ENCODE results near the gene JMY. TPM values are rescaled to one million over a fixed set of nuclear protein-coding genes. Genes with fewer than 3 reads are reported as not detected.

JMY gene
- total RNA-seq, 1 donor from 2014 or later: 6.9 TPM

GRCh38 chr5:79329453-79329852 is 93.5 kb downstream of the JMY start:
- Mint-ChIP-seq H3K27ac (no peak overlapping the region), H3K9me3 (no peaks in the 10 kb centered on the region), H3K4me3 (no peak overlapping the region), H3K4me1 (no peaks in the 10 kb centered on the region), H3K27me3 (no peaks in the 10 kb centered on the region), H3K36me3 (ENCODE audit: low read depth) (no peaks in the 10 kb centered on the region)
- CTCF ChIA-PET: no interaction called here
- no peak for DNase-seq
- no peak for TF ChIP-seq CTCF (IDR thresholded peaks at IDR 0.05)
- intact Hi-C loops (cut with micrococcal nuclease): no loop called here
- no peak for ATAC-seq (ENCODE audit: low read depth)
- POLR2A ChIA-PET: no interaction called here

GRCh38 chr5:79330071-79330470 is 94.1 kb downstream of the JMY start:
- no peak for TF ChIP-seq CTCF (IDR thresholded peaks at IDR 0.05)
- intact Hi-C loops (cut with micrococcal nuclease): no loop called here
- POLR2A ChIA-PET: no interaction called here

GRCh38 chr5:79333852-79334557 is 98.1 kb downstream of the JMY start:
- Mint-ChIP-seq H3K27me3 (peaks cover 2% of the 10 kb centered on the region), H3K36me3 (ENCODE audit: low read depth) (no peaks in the 10 kb centered on the region), H3K9me3 (peaks cover 13% of the 10 kb centered on the region), H3K4me3 (no peak overlapping the region), H3K27ac (no peak overlapping the region), H3K4me1 (no peaks in the 10 kb centered on the region)
- POLR2A ChIA-PET: no interaction called here
- no peak for TF ChIP-seq CTCF (IDR thresholded peaks at IDR 0.05)
- DNase-seq: no peak
- intact Hi-C loops (cut with micrococcal nuclease): no loop called here
- no peak for ATAC-seq (ENCODE audit: low read depth)
- CTCF ChIA-PET: no interaction called here

More at GRCh38 chr5:79330071-79330470, 94.1 kb downstream of the JMY start:
- H3K36me3 Mint-ChIP-seq (ENCODE audit: low read depth): no peaks in the 10 kb centered on the region
- H3K9me3 Mint-ChIP-seq: peaks cover 4% of the 10 kb centered on the region
- no peaks in the 10 kb centered on the region for H3K4me1 Mint-ChIP-seq
- no peak overlapping the region for H3K27ac Mint-ChIP-seq
- CTCF ChIA-PET: no interaction called here
- DNase-seq (no peak), ATAC-seq (ENCODE audit: low read depth) (no peak)
- no peaks in the 10 kb centered on the region for H3K27me3 Mint-ChIP-seq
- H3K4me3 Mint-ChIP-seq: no peak overlapping the region

GRCh38 chr5:79346420-79346824 is 110.5 kb downstream of the JMY start:
- ChIA-PET POLR2A (no interaction called here), CTCF (no interaction called here)
- DNase-seq (no peak), ATAC-seq (ENCODE audit: low read depth) (no peak)
- no peak for TF ChIP-seq CTCF (IDR thresholded peaks at IDR 0.05)
- Mint-ChIP-seq H3K27me3 (peaks cover 5% of the 10 kb centered on the region), H3K9me3 (no peaks in the 10 kb centered on the region), H3K27ac (no peak overlapping the region), H3K4me1 (no peaks in the 10 kb centered on the region), H3K36me3 (ENCODE audit: low read depth) (no peaks in the 10 kb centered on the region), H3K4me3 (no peak overlapping the region)
- intact Hi-C loops (cut with micrococcal nuclease): no loop called here

GRCh38 chr5:79349047-79349446 is 113.1 kb downstream of the JMY start:
- ChIA-PET CTCF (interaction anchor here (0.6 kb wide), 1 partner anchor 12 kb away, joined by 3 read pairs; no protein-coding TSS in a partner anchor), POLR2A (no interaction called here)
- Mint-ChIP-seq H3K27ac (no peak overlapping the region), H3K4me1 (no peaks in the 10 kb centered on the region), H3K27me3 (peaks cover 3% of the 10 kb centered on the region), H3K4me3 (no peak overlapping the region), H3K9me3 (peaks cover 2% of the 10 kb centered on the region), H3K36me3 (ENCODE audit: low read depth) (no peaks in the 10 kb centered on the region)
- intact Hi-C loops (cut with micrococcal nuclease): no loop called here
- DNase-seq: no peak
- TF ChIP-seq CTCF (IDR thresholded peaks at IDR 0.05): no peak
- ATAC-seq (ENCODE audit: low read depth): no peak

Data from activated B cell treated with CpG ODN at 0.5 μM for 24 hours (primary cell).